GM04504 (cell line): ENCODE data around the gene PTPRN2.
"Not testable (repeated sequence)": the region's sequence is repeated elsewhere in the genome, so short reads cannot be mapped to it uniquely, and the experiment has no call there.

Experiments
- DNase-seq: peaks from one replicate; pipeline ENCODE4 v3.0.0-alpha.2; 2012; ENCODE audit warnings: low read depth

The PTPRN2 gene

GRCh38 chr7:158277219-158278141, 310.1 kb downstream of the PTPRN2 start:
- DNase-seq = no peak

- no peak for DNase-seq
Measured at GRCh38 chr7:158276414-158277218, 311.0 kb downstream of the PTPRN2 start.

- no peak for DNase-seq
Measured at GRCh38 chr7:158275711-158276413, 311.8 kb downstream of the PTPRN2 start.

DNA sequence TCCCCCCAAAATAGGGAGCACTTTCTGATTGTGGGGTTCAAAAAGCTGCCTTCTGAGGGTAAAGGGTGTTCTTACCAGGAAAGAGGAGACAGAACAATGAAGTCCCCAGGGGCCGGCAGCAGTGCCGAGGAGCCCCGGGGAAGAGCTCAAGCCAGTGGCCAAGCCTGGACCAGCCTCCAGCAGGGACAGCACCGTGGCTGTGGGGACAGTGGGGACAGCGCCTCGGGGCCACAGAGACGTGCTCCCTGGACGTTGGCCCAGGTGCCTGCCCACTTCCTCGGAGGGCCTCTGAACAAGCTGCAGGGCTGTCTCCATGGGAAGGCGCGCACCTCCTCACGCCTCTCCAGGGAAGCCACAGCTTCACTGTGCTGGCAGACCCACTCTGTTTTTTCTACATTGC, 312.6 kb downstream of the PTPRN2 start:
- DNase-seq = no peak

- no peak for DNase-seq
Measured at GRCh38 chr7:158274404-158274811, 313.2 kb downstream of the PTPRN2 start.

DNA sequence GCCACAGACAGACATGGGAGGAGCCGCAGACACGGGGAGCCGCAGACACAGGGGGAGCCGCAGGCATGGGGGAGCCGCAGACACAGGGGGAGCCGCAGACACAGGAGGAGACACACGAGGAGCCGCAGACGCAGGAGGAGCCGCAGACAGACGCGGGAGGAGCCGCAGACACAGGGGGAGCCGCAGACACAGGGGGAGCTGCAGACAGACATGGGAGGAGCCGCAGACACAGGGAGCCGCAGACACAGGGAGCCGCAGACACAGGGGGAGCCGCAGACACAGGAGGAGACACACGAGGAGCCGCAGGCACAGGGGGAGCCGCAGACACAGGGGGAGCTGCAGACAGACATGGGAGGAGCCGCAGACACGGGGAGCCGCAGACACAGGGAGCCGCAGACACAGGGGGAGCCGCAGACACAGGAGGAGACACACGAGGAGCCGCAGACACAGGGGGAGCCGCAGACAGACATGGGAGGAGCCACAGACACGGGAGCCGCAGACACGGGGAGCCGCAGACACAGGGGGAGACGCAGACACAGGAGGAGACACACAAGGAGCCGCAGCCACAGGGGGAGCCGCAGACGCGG, 313.8 kb downstream of the PTPRN2 start:
- not testable (repeated sequence) for DNase-seq

DNA sequence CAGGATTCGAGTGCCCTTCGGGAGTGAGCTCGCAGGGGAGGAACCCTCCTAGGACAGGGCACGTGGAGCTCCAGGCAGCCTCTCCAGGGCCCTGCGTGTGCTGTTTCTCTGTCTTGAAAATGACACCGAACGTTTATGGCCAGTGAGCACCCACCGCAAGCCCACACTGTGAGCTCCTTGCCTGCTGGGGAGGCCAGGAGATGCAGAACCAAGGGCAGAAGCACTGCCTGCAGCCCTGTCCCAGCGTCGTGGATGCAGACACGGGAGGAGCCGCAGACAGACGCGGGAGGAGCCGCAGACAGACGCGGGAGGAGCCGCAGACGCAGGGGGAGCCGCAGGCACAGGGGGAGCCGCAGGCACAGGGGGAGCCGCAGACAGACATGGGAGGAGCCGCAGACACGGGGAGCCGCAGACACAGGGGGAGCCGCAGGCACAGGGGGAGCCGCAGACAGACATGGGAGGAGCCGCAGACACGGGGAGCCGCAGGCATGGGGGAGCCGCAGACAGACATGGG, 314.4 kb downstream of the PTPRN2 start:
- no peak for DNase-seq

DNA sequence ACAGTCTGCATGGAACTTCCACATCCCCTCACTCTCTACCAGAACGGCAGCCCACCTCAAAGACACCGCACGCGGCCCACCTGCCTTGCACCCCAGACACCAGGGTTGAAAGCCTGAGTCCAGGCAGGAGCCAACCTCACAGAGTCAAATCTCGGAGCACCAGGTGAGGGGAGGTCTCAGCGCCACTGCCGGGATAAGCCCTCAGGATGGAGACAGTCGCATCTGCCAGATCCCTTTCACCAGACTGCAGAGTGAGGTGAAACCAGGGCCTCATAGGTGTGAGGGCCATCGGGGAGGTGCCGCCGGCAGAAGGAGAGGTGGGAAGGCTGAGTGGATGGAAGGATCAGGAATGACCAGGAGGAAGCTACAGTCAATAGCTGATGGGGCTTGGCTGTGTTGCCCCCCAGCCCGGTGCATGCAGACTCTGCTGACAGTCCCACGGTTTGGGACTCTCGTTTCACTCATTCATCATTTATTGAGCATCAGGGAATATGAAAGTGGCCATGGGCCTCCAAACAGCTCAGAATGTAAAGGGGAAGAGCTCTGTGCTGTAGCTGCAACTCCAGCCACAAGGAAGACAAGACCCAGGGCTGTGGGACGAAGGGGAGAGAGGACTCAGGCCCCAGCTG, 315.0 kb downstream of the PTPRN2 start:
- DNase-seq = no peak

DNA sequence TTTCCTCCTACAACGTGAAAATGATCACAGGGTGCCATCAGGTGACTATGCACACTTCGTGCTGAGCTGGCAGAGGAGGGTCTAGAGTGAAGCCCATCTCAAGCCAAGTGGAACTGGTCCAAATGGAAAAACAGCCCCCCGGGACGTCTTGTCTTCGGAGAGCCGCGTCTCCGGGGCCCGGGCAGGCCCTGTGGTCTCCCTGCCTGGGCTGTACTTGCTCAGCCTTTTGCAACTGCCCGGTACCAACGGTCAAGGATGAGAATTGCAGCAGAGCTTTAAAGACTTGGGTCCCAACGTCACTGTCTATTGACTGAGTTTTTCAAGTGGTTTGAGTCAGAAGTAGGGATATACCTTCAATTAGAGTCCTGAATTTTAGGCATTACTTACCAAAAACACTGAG, 315.5 kb downstream of the PTPRN2 start:
- no peak for DNase-seq

GRCh38 chr7:158271646-158272045, 316.0 kb downstream of the PTPRN2 start:
- no peak for DNase-seq

- no peak for DNase-seq
Measured at GRCh38 chr7:158270856-158271413, 316.7 kb downstream of the PTPRN2 start.

DNA sequence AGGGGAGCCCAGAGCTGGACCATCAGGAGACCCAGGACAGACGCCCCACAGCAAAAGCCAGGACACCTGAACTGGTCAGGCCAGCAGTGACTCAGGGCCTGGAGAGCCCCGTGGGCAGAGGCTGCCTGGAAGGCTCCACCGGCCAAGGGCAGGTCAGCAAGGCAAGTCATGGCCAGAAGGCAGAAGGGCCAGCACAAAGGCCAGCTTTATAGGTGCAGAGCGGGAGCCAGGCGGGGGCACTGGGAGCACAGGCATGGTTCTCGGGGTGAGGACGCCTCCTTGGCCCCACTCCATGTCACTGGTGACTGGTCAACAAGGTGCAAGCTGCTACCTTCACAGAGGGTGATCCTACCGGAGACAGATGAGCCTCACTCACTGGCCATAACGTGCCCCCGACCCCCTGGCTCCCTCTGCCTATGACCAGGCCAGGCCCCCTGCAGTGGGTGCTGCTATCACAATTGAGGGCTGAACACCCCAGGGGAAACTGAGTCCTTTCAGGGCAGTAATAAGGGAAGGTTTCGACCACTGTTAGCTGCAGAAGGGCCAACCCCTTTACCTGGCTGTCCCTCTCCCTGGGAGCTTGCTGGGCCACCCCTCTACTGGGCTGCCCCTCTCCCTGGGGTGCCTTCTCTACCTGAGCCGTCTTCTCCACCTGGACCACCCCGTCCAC, 317.4 kb downstream of the PTPRN2 start:
- DNase-seq = no peak

DNA sequence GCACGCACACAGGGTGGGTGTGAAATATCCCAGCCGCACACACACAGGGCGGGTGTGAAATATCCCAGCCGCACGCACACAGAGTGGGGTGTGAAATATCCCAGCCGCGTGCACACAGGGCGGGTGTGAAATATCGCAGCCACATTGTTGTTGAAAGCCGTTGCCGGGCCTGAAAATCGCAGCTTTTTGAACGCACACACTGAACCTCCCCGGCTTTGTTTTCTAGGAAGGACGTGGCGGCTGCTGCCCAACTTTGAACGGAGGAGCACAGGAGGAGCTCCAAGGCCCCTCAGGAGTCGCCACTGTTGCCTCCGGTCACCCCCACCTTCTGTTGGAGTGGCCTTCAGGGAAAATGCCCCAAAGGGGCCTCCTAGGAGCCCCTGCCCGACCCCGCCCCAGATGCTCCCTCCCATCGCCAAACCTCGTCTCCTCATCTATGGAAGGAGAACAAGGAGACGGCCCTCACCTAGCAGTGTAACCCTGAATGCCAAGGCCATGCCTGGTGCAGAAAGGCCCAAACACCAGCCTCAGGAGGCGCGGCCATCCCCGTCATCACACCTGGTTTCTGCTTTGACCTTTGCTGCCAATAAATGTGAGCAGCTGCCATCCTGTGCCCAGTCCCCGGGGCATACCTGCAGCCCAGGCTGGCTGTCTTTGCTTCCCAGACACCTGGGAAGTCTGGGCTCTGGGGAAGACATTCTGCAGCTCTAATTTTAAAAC, 318.6 kb downstream of the PTPRN2 start:
- DNase-seq = no peak

DNA sequence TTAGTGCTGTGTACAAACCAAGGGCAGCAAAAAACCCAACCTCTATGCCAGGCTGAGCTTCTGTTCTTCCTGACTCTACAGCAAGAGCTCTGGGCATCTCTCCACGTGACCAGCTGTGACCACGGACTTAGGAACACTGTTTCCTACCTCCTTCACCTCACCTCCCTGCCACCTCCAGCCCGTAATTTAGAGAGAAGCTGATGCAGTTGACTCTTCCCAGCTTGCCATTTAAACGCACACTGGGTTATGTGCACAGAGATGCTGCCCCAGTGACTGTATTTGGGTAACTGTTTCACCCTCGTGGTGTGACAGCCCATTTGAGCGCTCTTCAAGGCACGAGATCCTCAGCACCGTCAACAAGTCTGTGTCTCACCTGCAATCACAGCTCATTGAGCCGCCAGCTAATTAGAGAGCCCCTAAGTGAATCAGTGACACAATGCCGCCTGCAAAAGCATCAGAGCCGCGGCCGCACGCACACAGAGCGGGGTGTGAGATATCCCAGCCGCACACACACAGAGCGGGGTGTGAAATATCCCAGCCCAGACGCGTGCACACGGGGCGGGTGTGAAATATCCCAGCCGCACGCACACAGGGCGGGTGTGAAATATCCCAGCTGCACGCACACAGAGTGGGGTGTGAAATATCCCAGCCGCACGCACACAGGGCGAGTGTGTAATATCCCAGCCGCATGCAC, 319.7 kb downstream of the PTPRN2 start:
- no peak for DNase-seq

DNA sequence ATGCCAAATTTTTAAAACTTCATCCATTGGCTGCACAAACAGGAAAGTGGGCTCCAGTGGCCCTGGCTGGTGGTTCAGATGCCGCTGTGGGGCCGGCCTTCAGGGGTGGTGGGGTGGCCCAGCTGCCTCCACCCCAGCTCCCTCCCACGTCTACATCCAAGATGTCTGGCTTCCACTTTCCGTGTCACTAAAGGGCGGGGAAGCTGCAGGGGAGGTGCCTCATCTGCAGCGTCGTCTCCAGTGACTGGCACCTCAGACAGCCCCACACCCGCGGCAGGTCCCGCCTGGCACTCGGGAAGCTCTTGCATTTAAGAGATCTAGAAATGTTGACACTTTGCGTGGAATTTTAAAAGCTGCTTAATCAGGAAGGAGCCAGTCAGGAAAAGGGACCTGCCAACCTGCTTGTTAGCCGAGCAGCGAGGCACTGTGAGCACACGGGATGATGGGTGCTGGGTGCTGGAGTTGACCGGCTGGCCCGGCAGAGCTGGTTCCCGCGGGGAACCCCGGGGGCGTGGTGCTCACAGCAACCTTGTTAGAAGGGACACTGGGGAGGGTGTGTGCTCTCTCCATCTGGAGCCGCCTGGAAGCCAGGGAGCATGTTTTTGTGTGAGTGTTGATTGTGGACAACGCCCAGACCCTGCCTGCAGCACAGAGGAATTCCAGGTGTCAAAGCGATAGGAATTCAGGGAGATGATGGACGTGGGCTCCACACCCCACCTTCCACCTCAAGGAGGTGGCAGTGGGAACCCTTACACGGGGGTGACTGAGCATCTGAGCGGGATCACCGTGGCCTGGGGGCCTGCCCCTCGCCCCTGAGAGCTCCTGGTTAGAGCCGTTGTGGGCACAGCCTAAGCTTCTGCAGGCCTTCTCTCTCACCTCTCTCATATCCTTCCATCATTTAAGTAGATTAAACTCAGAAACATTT, 320.5 kb downstream of the PTPRN2 start:
- DNase-seq = no peak

DNA sequence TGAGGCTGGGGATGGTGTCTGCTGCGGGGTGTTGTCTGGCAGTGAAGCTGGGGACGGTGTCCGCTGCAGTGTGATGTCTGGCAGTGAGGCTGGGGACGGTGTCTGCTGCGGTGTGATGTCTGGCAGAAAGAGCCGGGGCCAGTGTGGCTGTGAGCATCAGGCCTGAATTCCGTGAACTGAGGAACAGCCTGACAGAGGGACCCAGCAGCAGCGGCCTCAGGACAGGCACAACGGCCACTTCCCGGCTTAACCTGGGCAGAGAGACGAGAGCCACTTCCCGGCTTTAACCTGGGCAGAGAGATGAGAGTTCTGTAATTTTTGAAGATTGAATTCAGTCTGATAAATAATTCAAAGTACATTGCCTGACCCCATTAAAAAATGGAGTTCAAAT, 321.2 kb downstream of the PTPRN2 start:
- no peak for DNase-seq

- DNase-seq = no peak
Measured at GRCh38 chr7:158265743-158266080, 321.9 kb downstream of the PTPRN2 start.
